ENCODE results near the gene ACO2.

The ACO2 gene

GRCh38 chr22:41573677-41574076 is 104.8 kb downstream of the ACO2 start:
- DNase-seq, result no peak

GRCh38 chr22:41574847-41575381 is 106.0 kb downstream of the ACO2 start:
- DNase-seq, result no peak

- DNase-seq, result no peak
Observed at GRCh38 chr22:41575533-41575932, 106.6 kb downstream of the ACO2 start.

GRCh38 chr22:41576877-41577276 is 108.0 kb downstream of the ACO2 start:
- no peak for DNase-seq

GRCh38 chr22:41578114-41578513 is 109.2 kb downstream of the ACO2 start:
- no peak for DNase-seq

Data from NK-92 treated with Interleukin-12 subunit alpha and Interleukin-12 subunit beta, amount 100 ng/mL, for 24 hours (cell line).